Activated B cell treated with CpG ODN at 0.5 μM for 24 hours (primary cell): ENCODE measurements around the gene GATA1. TPM values are rescaled to one million over a fixed set of nuclear protein-coding genes. Genes with fewer than 3 reads are reported as not detected.

Source experiments
- ATAC-seq: fragments of 200-7000 bp; cut with Tn5 transposase; one replicate; pipeline ENCODE4 v1.10.0; 2021; ENCODE audit warnings: low read depth, mild to moderate bottlenecking, moderate library complexity
- CTCF ChIA-PET: fragments of 350-600 bp; sonication (Branson Sonifier 250); formaldehyde crosslinking; loops from one replicate; lab custom pipeline; 2021; ENCODE audit warnings: antibody characterized with exemption; lab: Charles Lee
- POLR2A ChIA-PET: fragments of 350-600 bp; sonication (Branson Sonifier 250); formaldehyde crosslinking; loops from one replicate; lab custom pipeline; 2021; ENCODE audit warnings: antibody characterized with exemption; lab: Charles Lee
- DNase-seq: peaks from one replicate; pipeline ENCODE4 v3.0.0; 2022
- H3K27ac Mint-ChIP-seq: one replicate; pipeline ENCODE4 v1.8.0; 2020; ENCODE audit warnings: mixed read lengths
- H3K27me3 Mint-ChIP-seq: one replicate; pipeline ENCODE4 v1.8.0; 2021; ENCODE audit warnings: mixed read lengths
- H3K36me3 Mint-ChIP-seq: one replicate; pipeline ENCODE4 v1.8.0; 2021; ENCODE audit warnings: low read depth, mixed read lengths
- H3K4me1 Mint-ChIP-seq: one replicate; pipeline ENCODE4 v1.8.0; 2021; ENCODE audit warnings: mixed read lengths
- H3K4me3 Mint-ChIP-seq: one replicate; pipeline ENCODE4 v1.8.0; 2020; ENCODE audit warnings: mild to moderate bottlenecking, mixed read lengths
- H3K9me3 Mint-ChIP-seq: one replicate; pipeline ENCODE4 v1.8.0; 2020; ENCODE audit warnings: mixed read lengths
- intact Hi-C: fragments of 100-400 bp; cut with micrococcal nuclease; formaldehyde crosslinking; loops from one replicate; pipeline ENCODE4 v1.15.1; 2024
- total RNA-seq: library from RNA; stranded (reverse); gene quantifications from 2 replicates; pipeline ENCODE4 v1.2.3, GENCODE V29; 2022
- TF ChIP-seq, protein P1 (sequence below): fragments of 200-600 bp; IDR thresholded peaks from one replicate; pipeline ENCODE4 v1.8.0; 2022; ENCODE audit warnings: antibody characterized with exemption, mild to moderate bottlenecking

GATA1 gene
- total RNA-seq, 1 donor from 2014 or later, result not detected

DNA sequence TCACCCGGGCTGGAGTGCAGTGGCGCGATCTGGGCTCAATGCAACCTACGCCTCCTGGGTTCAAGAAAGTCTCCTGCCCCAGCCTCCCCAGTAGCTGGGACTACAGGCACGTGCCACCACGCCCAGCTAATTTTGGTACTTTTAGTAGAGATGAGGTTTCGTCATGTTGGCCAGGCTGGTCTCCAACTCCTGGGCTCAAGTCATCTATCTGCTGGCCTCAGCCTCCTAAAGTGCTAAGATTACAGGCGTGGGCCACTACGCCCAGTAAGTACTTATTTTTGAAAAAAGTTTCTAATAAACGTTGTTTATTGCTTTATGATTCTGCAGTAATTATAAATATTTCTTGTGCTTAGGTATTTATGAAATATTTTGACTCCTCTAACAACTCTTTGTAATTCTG lies 53.3 kb downstream of the GATA1 start:
- CTCF ChIA-PET, result no interaction called here
- no peak overlapping the region for H3K4me3 Mint-ChIP-seq

More for the DNA sequence above, 53.3 kb downstream of the GATA1 start:
- no peaks in the 10 kb centered on the region for H3K36me3 Mint-ChIP-seq
- POLR2A ChIA-PET, result no interaction called here
- H3K27me3 Mint-ChIP-seq, result peaks cover 16% of the 10 kb centered on the region
- intact Hi-C loops, result no loop called here
- TF ChIP-seq, protein P1, sequence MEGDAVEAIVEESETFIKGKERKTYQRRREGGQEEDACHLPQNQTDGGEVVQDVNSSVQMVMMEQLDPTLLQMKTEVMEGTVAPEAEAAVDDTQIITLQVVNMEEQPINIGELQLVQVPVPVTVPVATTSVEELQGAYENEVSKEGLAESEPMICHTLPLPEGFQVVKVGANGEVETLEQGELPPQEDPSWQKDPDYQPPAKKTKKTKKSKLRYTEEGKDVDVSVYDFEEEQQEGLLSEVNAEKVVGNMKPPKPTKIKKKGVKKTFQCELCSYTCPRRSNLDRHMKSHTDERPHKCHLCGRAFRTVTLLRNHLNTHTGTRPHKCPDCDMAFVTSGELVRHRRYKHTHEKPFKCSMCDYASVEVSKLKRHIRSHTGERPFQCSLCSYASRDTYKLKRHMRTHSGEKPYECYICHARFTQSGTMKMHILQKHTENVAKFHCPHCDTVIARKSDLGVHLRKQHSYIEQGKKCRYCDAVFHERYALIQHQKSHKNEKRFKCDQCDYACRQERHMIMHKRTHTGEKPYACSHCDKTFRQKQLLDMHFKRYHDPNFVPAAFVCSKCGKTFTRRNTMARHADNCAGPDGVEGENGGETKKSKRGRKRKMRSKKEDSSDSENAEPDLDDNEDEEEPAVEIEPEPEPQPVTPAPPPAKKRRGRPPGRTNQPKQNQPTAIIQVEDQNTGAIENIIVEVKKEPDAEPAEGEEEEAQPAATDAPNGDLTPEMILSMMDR, result no peak
- peaks cover 5% of the 10 kb centered on the region for H3K4me1 Mint-ChIP-seq
- no peaks in the 10 kb centered on the region for H3K9me3 Mint-ChIP-seq
- no peak overlapping the region for H3K27ac Mint-ChIP-seq
- no peak for DNase-seq
- ATAC-seq, result no peak

Other genes with a start within 250 kb of the GATA1 start
- 16.4 and 19.4 TPM in 2 replicates for gene TBC1D25, start 246.9 kb upstream of the GATA1 start, total RNA-seq
- gene RBM3, start 212.1 kb upstream of the GATA1 start, total RNA-seq, result 381 and 394 TPM in 2 replicates
- 73.4 and 75.8 TPM in 2 replicates for gene WDR13, start 189.1 kb upstream of the GATA1 start, total RNA-seq
- 101 and 102 TPM in 2 replicates for gene WAS, start 102.8 kb upstream of the GATA1 start, total RNA-seq
- gene SUV39H1, start 89.9 kb upstream of the GATA1 start, total RNA-seq, result 9.1 and 10.8 TPM in 2 replicates
- gene GLOD5, start 24.8 kb upstream of the GATA1 start, total RNA-seq, result not detected in 2 replicates
- 139 and 144 TPM in 2 replicates for gene HDAC6, start 15.5 kb downstream of the GATA1 start, total RNA-seq
- gene ERAS, start 39.9 kb downstream of the GATA1 start, total RNA-seq, result not detected in 2 replicates
- gene PCSK1N, start 49.0 kb downstream of the GATA1 start, total RNA-seq, result not detected in 2 replicates
- gene TIMM17B, start 111.2 kb downstream of the GATA1 start, total RNA-seq, result 47.8 and 52.6 TPM in 2 replicates
- gene PQBP1, start 111.3 kb downstream of the GATA1 start, total RNA-seq, result 81.6 and 91.5 TPM in 2 replicates
- gene SLC35A2, start 125.1 kb downstream of the GATA1 start, total RNA-seq, result 17.3 and 18.4 TPM in 2 replicates
- 321 and 351 TPM in 2 replicates for gene PIM2, start 132.4 kb downstream of the GATA1 start, total RNA-seq
- 76.0 and 78.1 TPM in 2 replicates for gene OTUD5, start 171.0 kb downstream of the GATA1 start, total RNA-seq
- gene KCND1, start 185.3 kb downstream of the GATA1 start, total RNA-seq, result 0.66 and 1.8 TPM in 2 replicates
- 97.3 and 117 TPM in 2 replicates for gene GRIPAP1, start 215.7 kb downstream of the GATA1 start, total RNA-seq